SU-DHL-6 (cell line): ENCODE data around the gene ARMH4.

Experiments
- H2AFZ ChIP-seq: fragments of 200-600 bp; sonication (generic); 2 replicates; pipeline ENCODE4 v1.6.1; 2014; ENCODE audit warnings: low read depth, mild to moderate bottlenecking, moderate library complexity, mixed read lengths, antibody characterized with exemption, low read length; ENCODE audit not compliant: severe bottlenecking
- H3F3A ChIP-seq: fragments of 200-600 bp; shearing (Covaris generic); 2 replicates; pipeline ENCODE4 v1.6.0; 2016; ENCODE audit warnings: antibody characterized with exemption, mild to moderate bottlenecking; ENCODE audit not compliant: insufficient read depth
- H3K27ac ChIP-seq: fragments of 200-600 bp; sonication (generic); 2 replicates; pipeline ENCODE4 v1.5.1; 2016; ENCODE audit warnings: low read depth, mild to moderate bottlenecking, low read length, moderate library complexity, mixed read lengths
- H3K27me3 ChIP-seq: fragments of 200-600 bp; sonication (generic), shearing (Covaris generic); 2 replicates; pipeline ENCODE4 v1.6.0; 2014; ENCODE audit warnings: mild to moderate bottlenecking, low read length
- H3K36me3 ChIP-seq: fragments of 200-600 bp; sonication (generic); 2 replicates; pipeline ENCODE4 v1.6.1; 2014; ENCODE audit warnings: mild to moderate bottlenecking, low read length, mixed read lengths
- H3K4me2 ChIP-seq: fragments of 300-600, 200-600 bp; shearing (Covaris generic), sonication (generic); 2 replicates; pipeline ENCODE4 v1.6.0; 2014; ENCODE audit warnings: low read length, low read depth, mild to moderate bottlenecking; ENCODE audit not compliant: poor library complexity, severe bottlenecking
- H3K4me3 ChIP-seq: fragments of 200-600 bp; sonication (generic); 2 replicates; pipeline ENCODE4 v1.5.1; 2014; ENCODE audit warnings: antibody characterized with exemption, low read length, mild to moderate bottlenecking, mixed read lengths; ENCODE audit not compliant: insufficient read depth, poor library complexity, severe bottlenecking
- H3K79me2 ChIP-seq: fragments of 200-600 bp; sonication (generic); 2 replicates; pipeline ENCODE4 v1.6.1; 2014; ENCODE audit warnings: mild to moderate bottlenecking, low read length, moderate library complexity; ENCODE audit not compliant: insufficient read depth
- H3K9ac ChIP-seq: fragments of 200-600 bp; sonication (generic); 2 replicates; pipeline ENCODE4 v1.7.0; 2014; ENCODE audit warnings: mild to moderate bottlenecking, low read length
- H3K9me2 ChIP-seq: fragments of 200-600 bp; sonication (generic); replicated peaks from 2 replicates; pipeline ENCODE4 v1.6.1; 2014; ENCODE audit warnings: low read length; ENCODE audit not compliant: insufficient read depth
- H3K9me3 ChIP-seq: fragments of 200-600 bp; sonication (generic); 2 replicates; pipeline ENCODE4 v1.6.1; 2014; ENCODE audit warnings: low read length, mixed read lengths; ENCODE audit not compliant: insufficient read depth
- H4K20me1 ChIP-seq: fragments of 200-600 bp; sonication (generic); 2 replicates; pipeline ENCODE4 v1.6.1; 2014; ENCODE audit warnings: low read depth, mild to moderate bottlenecking, antibody characterized with exemption, low read length, moderate library complexity, mixed read lengths
- CTCF ChIP-seq: fragments of 200-600 bp; sonication (generic); IDR thresholded peaks from one replicate; pipeline ENCODE4 v1.5.1; 2017; ENCODE audit warnings: antibody characterized with exemption, mild to moderate bottlenecking, low read length, moderate library complexity; ENCODE audit not compliant: insufficient read depth, poor library complexity, severe bottlenecking
- EZH2phosphoT487 ChIP-seq: fragments of 200-600 bp; sonication (generic), shearing (Covaris generic); conservative IDR thresholded peaks from 2 replicates; pipeline ENCODE4 v1.6.1; 2018; ENCODE audit warnings: mild to moderate bottlenecking, antibody characterized with exemption, low read length, moderate library complexity, mixed read lengths

The ARMH4 gene

DNA sequence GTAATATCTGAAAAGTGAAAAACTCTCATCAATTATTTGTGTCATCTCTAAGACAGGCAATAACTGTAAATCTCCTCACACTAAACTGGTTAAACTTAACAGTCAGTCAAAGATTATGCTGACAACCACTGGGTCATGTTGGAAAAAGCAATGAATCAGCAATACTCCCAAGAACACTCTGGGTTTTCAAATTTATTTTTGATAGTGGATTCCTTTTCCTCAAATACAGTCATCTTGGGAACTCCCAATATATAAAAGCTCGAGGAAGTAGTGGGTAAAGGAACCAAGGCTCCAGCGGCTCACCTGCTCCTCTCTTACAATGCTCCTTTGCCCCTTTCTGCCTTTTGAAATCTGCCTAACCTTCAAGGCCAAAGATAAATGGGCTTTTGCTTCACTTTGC is 70.0 kb downstream of the ARMH4 start:
- H3K4me3 ChIP-seq = no peak overlapping the region
- H3K27ac ChIP-seq = no peak overlapping the region
- H3K4me2 ChIP-seq = no peak overlapping the region
- H2AFZ ChIP-seq = no peak overlapping the region
- no peaks in the 10 kb centered on the region for H3K27me3 ChIP-seq
- no peaks in the 10 kb centered on the region for H3K36me3 ChIP-seq
- no peaks in the 10 kb centered on the region for H3K9me3 ChIP-seq
- H3F3A ChIP-seq = no peaks in the 10 kb centered on the region
- TF ChIP-seq EZH2phosphoT487 = no peak
- no peak for TF ChIP-seq CTCF
- no peaks in the 10 kb centered on the region for H4K20me1 ChIP-seq
- H3K79me2 ChIP-seq = no peaks in the 10 kb centered on the region
- no peaks in the 10 kb centered on the region for H3K9me2 ChIP-seq
- H3K9ac ChIP-seq = no peak overlapping the region

DNA sequence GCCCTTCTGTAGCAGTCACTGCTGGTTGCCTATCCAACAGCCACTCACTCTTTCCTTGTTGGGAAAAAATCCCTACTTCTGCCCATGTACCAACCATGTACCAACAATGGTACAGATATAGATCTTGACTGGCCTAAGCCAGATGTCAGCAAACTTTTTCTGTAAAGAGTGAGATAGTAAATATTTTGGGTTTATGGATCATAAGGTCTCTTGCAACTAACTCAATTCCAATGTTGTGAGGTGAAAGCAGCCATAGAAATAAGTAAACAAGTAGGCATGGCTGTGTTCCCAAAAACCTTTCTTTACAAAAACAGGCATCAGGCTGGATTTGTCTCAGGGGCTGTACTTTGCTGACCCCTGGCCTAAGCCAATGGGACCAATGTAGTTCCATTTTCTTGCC is 73.5 kb downstream of the ARMH4 start:
- Histone ChIP-seq H3F3A (no peaks in the 10 kb centered on the region), H3K4me3 (no peak overlapping the region), H3K4me2 (no peak overlapping the region), H3K36me3 (no peaks in the 10 kb centered on the region), H3K9ac (no peak overlapping the region), H2AFZ (no peak overlapping the region), H3K79me2 (no peaks in the 10 kb centered on the region), H4K20me1 (no peaks in the 10 kb centered on the region), H3K27me3 (no peaks in the 10 kb centered on the region), H3K9me3 (no peaks in the 10 kb centered on the region), H3K27ac (no peak overlapping the region), H3K9me2 (no peaks in the 10 kb centered on the region)
- TF ChIP-seq EZH2phosphoT487 = no peak

DNA sequence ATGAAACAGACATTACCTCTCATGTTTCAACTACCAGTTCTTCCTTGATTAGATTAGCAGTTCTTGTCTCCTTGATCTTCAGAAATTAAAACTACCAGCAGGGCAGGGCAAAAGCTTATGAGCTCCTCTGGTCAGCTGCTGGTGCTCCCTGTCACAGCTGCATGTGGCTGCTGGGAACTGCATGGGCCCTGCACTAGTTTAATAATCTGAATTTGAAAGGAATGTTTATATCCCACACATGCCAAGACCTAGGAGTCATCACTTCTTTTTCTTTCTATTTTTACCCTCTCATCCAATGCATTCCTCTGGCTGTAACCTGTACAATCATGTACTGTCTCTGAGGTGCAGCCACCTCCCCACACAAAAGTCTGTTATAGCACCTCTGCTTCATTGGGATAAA is 73.9 kb downstream of the ARMH4 start:
- Histone ChIP-seq H3F3A (no peaks in the 10 kb centered on the region), H3K9me3 (no peaks in the 10 kb centered on the region), H3K36me3 (no peaks in the 10 kb centered on the region), H3K27me3 (no peaks in the 10 kb centered on the region), H2AFZ (no peak overlapping the region), H3K9me2 (no peaks in the 10 kb centered on the region), H3K4me3 (no peak overlapping the region), H3K9ac (no peak overlapping the region), H3K79me2 (no peaks in the 10 kb centered on the region), H3K4me2 (no peak overlapping the region), H3K27ac (no peak overlapping the region), H4K20me1 (no peaks in the 10 kb centered on the region)
- TF ChIP-seq CTCF = no peak
- no peak for TF ChIP-seq EZH2phosphoT487

- no peak overlapping the region for H3K27ac ChIP-seq
- H3K27me3 ChIP-seq = no peaks in the 10 kb centered on the region
- TF ChIP-seq EZH2phosphoT487 (no peak), CTCF (no peak)
- no peak overlapping the region for H2AFZ ChIP-seq
- H3K36me3 ChIP-seq = no peaks in the 10 kb centered on the region
- H3K4me2 ChIP-seq = no peak overlapping the region
- H3K9me3 ChIP-seq = no peaks in the 10 kb centered on the region
- no peaks in the 10 kb centered on the region for H3F3A ChIP-seq
- H3K9ac ChIP-seq = no peak overlapping the region
- H3K9me2 ChIP-seq = no peaks in the 10 kb centered on the region
- H3K79me2 ChIP-seq = no peaks in the 10 kb centered on the region
- no peak overlapping the region for H3K4me3 ChIP-seq
- no peaks in the 10 kb centered on the region for H4K20me1 ChIP-seq
These were observed 74.4 kb downstream of the ARMH4 start for GRCh38 chr14:58077621-58078020.
